ENCODE data around the gene PTPN2. TPM values are rescaled to one million over a fixed set of nuclear protein-coding genes. Genes with fewer than 3 reads are reported as not detected.

Gene PTPN2
- total RNA-seq, 1 donor from 2014 or later = 23.9 TPM

- H3K27ac Mint-ChIP-seq (ENCODE audit: unreplicated experiment) = no peak overlapping the region
- H3K9me3 Mint-ChIP-seq (ENCODE audit: unreplicated experiment) = no peaks in the 10 kb centered on the region
- no peak overlapping the region for H3K4me3 Mint-ChIP-seq (ENCODE audit: unreplicated experiment)
Observed at GRCh38 chr18:12867441-12868123, 16.5 kb downstream of the PTPN2 start.

GRCh38 chr18:12863687-12864216, 20.3 kb downstream of the PTPN2 start:
- Mint-ChIP-seq H3K4me3 (ENCODE audit: unreplicated experiment) (no peak overlapping the region), H3K4me1 (ENCODE audit: unreplicated experiment) (peaks cover 10% of the 10 kb centered on the region), H3K36me3 (ENCODE audit: low read depth, unreplicated experiment) (no peaks in the 10 kb centered on the region), H3K27me3 (ENCODE audit: unreplicated experiment) (no peaks in the 10 kb centered on the region), H3K9me3 (ENCODE audit: unreplicated experiment) (no peaks in the 10 kb centered on the region), H3K27ac (ENCODE audit: unreplicated experiment) (no peak overlapping the region)
- DNase-seq (ENCODE audit: low spot score) = no peak
- no peak for TF ChIP-seq CTCF (IDR thresholded peaks at IDR 0.05; ENCODE audit: unreplicated experiment)

More at GRCh38 chr18:12867441-12868123, 16.5 kb downstream of the PTPN2 start:
- Mint-ChIP-seq H3K36me3 (ENCODE audit: low read depth, unreplicated experiment) (peaks cover 3% of the 10 kb centered on the region), H3K4me1 (ENCODE audit: unreplicated experiment) (peaks cover 3% of the 10 kb centered on the region), H3K27me3 (ENCODE audit: unreplicated experiment) (no peaks in the 10 kb centered on the region)
- no peak for DNase-seq (ENCODE audit: low spot score)
- no peak for TF ChIP-seq CTCF (IDR thresholded peaks at IDR 0.05; ENCODE audit: unreplicated experiment)

- H3K9me3 Mint-ChIP-seq (ENCODE audit: unreplicated experiment) = no peaks in the 10 kb centered on the region
- H3K27ac Mint-ChIP-seq (ENCODE audit: unreplicated experiment) = no peak overlapping the region
- H3K27me3 Mint-ChIP-seq (ENCODE audit: unreplicated experiment) = no peaks in the 10 kb centered on the region
- no peak for DNase-seq (ENCODE audit: low spot score)
- peaks cover 10% of the 10 kb centered on the region for H3K4me1 Mint-ChIP-seq (ENCODE audit: unreplicated experiment)
- H3K4me3 Mint-ChIP-seq (ENCODE audit: unreplicated experiment) = no peak overlapping the region
- no peak for TF ChIP-seq CTCF (IDR thresholded peaks at IDR 0.05; ENCODE audit: unreplicated experiment)
- no peaks in the 10 kb centered on the region for H3K36me3 Mint-ChIP-seq (ENCODE audit: low read depth, unreplicated experiment)
Observed at GRCh38 chr18:12862874-12863482, 21.1 kb downstream of the PTPN2 start.

- Mint-ChIP-seq H3K27ac (ENCODE audit: unreplicated experiment) (no peak overlapping the region), H3K4me3 (ENCODE audit: unreplicated experiment) (no peak overlapping the region), H3K27me3 (ENCODE audit: unreplicated experiment) (no peaks in the 10 kb centered on the region), H3K36me3 (ENCODE audit: low read depth, unreplicated experiment) (no peaks in the 10 kb centered on the region), H3K4me1 (ENCODE audit: unreplicated experiment) (peaks cover 10% of the 10 kb centered on the region), H3K9me3 (ENCODE audit: unreplicated experiment) (no peaks in the 10 kb centered on the region)
- no peak for TF ChIP-seq CTCF (IDR thresholded peaks at IDR 0.05; ENCODE audit: unreplicated experiment)
- DNase-seq (ENCODE audit: low spot score) = no peak
Observed at GRCh38 chr18:12862467-12862866, 21.6 kb downstream of the PTPN2 start.

- no peak for DNase-seq (ENCODE audit: low spot score)
- no peak for TF ChIP-seq CTCF (IDR thresholded peaks at IDR 0.05; ENCODE audit: unreplicated experiment)
- H3K4me1 Mint-ChIP-seq (ENCODE audit: unreplicated experiment) = peaks cover 10% of the 10 kb centered on the region
- H3K4me3 Mint-ChIP-seq (ENCODE audit: unreplicated experiment) = no peak overlapping the region
- no peaks in the 10 kb centered on the region for H3K27me3 Mint-ChIP-seq (ENCODE audit: unreplicated experiment)
- H3K27ac Mint-ChIP-seq (ENCODE audit: unreplicated experiment) = peak overlapping the region; percentile 11
- no peaks in the 10 kb centered on the region for H3K9me3 Mint-ChIP-seq (ENCODE audit: unreplicated experiment)
- no peaks in the 10 kb centered on the region for H3K36me3 Mint-ChIP-seq (ENCODE audit: low read depth, unreplicated experiment)
Observed at GRCh38 chr18:12861637-12862036, 22.4 kb downstream of the PTPN2 start.

All from endothelial cell (in vitro differentiated cells).